Heart left ventricle (tissue), 16 donors: ENCODE results near the gene ABCA7. TPM values are rescaled to one million over a fixed set of nuclear protein-coding genes. Genes with fewer than 3 reads are reported as not detected.

Experiments
- ATAC-seq, 4 donors: fragments of 200-7000 bp; cut with Tn5 transposase; one replicate each; pipeline ENCODE4 v1.9.1; 2020 to 2022; ENCODE audit warnings: moderate library complexity in 4 of 4, mild to moderate bottlenecking in 3 of 4, moderate number of reproducible peaks in 1 of 4
- DNase-seq, 5 donors: peaks; one replicate each; pipeline ENCODE4 v3.0.0-alpha.2; 2020
- H3K27ac ChIP-seq, 12 donors: fragments of 200-600 bp; sonication (generic) in 4 of 12; one replicate each; pipeline versions ENCODE4 v1.5.0 to v1.8.0; 2016 to 2022; ENCODE audit warnings: mild to moderate bottlenecking in 2 of 12
- H3K27me3 ChIP-seq, 9 donors: fragments of 200-600 bp; sonication (generic) in 2 of 9; one replicate each; pipeline versions ENCODE4 v1.5.1 to v1.8.0; 2016 to 2022; ENCODE audit warnings: mild to moderate bottlenecking in 3 of 9
- H3K36me3 ChIP-seq, 9 donors: fragments of 200-600 bp; sonication (generic) in 2 of 9; one replicate each; pipeline versions ENCODE4 v1.5.0 to v1.8.0; 2018 to 2022; ENCODE audit warnings: mild to moderate bottlenecking in 2 of 9
- H3K4me1 ChIP-seq, 12 donors: fragments of 200-600 bp; sonication (generic) in 4 of 12; one replicate each; pipeline versions ENCODE4 v1.5.0 to v1.8.0; 2016 to 2022; ENCODE audit warnings: mild to moderate bottlenecking in 3 of 12
- H3K4me3 ChIP-seq, 12 donors: fragments of 200-600 bp; sonication (generic) in 4 of 12; one replicate each; pipeline versions ENCODE4 v1.5.0 to v1.8.0; 2017 to 2022; ENCODE audit warnings: mild to moderate bottlenecking in 9 of 12, moderate library complexity in 4 of 12
- H3K9me3 ChIP-seq, 12 donors: fragments of 200-600 bp; sonication (generic) in 4 of 12; one replicate each; pipeline versions ENCODE4 v1.5.0 to v1.8.0; 2016 to 2022; ENCODE audit warnings: mild to moderate bottlenecking in 1 of 12
- CTCF ChIP-seq, 12 donors: fragments of 200-600 bp; sonication (generic) in 4 of 12; IDR thresholded peaks; one replicate each; pipeline versions ENCODE4 v1.5.0 to v1.8.0; 2018 to 2022; ENCODE audit warnings: antibody characterized with exemption in 12 of 12, mild to moderate bottlenecking in 5 of 12
- POLR2A ChIP-seq, 2 donors: fragments of 450-650 bp; IDR thresholded peaks; one replicate each; pipeline ENCODE4 v1.6.1; 2017; ENCODE audit warnings: antibody characterized with exemption in 2 of 2, mild to moderate bottlenecking in 2 of 2, moderate library complexity in 2 of 2
- WGBS, 4 donors: extraction: QIAGEN DNeasy Blood & Tissue Kit in 2 of 4; methylation state at CpG; one replicate each; pipeline versions ENCODE4 v1.1.5 to v1.1.7; 2013 to 2018; 5-methylcytosine and 5-hydroxymethylcytosine counted together
- intact Hi-C, 10 donors: fragments of 100-400 bp; cut with DNase I; formaldehyde crosslinking; loops; one replicate each; pipeline versions ENCODE4 v1.11.1 to v1.14.2; 2022
- polyA plus RNA-seq, 2 donors: library from polyadenylated mRNA; stranded (reverse); fragments of 200-250 nt; gene quantifications; one replicate each; pipeline ENCODE4 v1.2.3, GENCODE V29; 2013
- total RNA-seq, 9 donors: library from RNA; depleted of rRNA in 2 of 9; stranded (reverse); fragments of >200 nt in 2 of 9; fragmentation: NEBNext Ultra II Directional in 3 of 9; extraction: Animal tissue kit (Norgen Biotek cat#: 25700) in 3 of 9; gene quantifications; one replicate each; pipeline versions ENCODE4 v1.1.0 to v1.2.4, GENCODE V29; 2016 to 2023
- donor health status: ischemic (EF 13 %, LVEDD 7.1; RV severe dilation, severe dysfunction).
- donor health status: healthy with polysubstance abuse.
- donor health status: DM: no; HTN: yes; CAD: no.
- donor health status: DM: no; HTN: no; CAD: no.
- donor health status: ischemic (EF 25% LVEDD 6.9; RV normal size, moderate dysfunction).
- donor health status: ischemic (EF 25% LVEDD 5.7; RV mildly dilated, moderate dysfunction).
- donor health status: healthy.
- donor health status: DM: yes; HTN: yes; CAD: no.
- donor health status: ischemic (EF 35%, LVEDD 5.7; RV mildly dilated, moderate dysfunction).
- donor health status: nonischemic (EF 11% LVEDD 7.7; RV severe dilation, severe dysfunction).
- donor health status: DM: yes; HTN: yes; CAD: no.
- donor health status: PGD.
- donor health status: ischemic (EF 29% LVEDD 5.4; RV normal size, mild dysfunction).
- donor health status: nonischemic (EF 23%, LVEDD 6.1; RV moderate dilation, normal function).

Gene ABCA7
- total and polyA plus RNA-seq, 11 donors, result 2.9 to 12.4 (median 8.8) TPM

- Histone ChIP-seq H3K27ac (peak overlapping the region in 9 of 12 donors; percentile 8 to 91 (median 37)), H3K36me3 (peaks cover 0 to 87% (median 42%) of the 10 kb centered on the region in 9 donors), H3K4me3 (peak overlapping the region in 1 of 12 donors; percentile 1), H3K9me3 (no peaks in the 10 kb centered on the region), H3K4me1 (peaks cover 0 to 56% (median 1%) of the 10 kb centered on the region in 12 donors), H3K27me3 (peaks cover 0 to under 1% (median 0%) of the 10 kb centered on the region in 9 donors)
- 68 to 85% (median 76%) methylated on average over 27 of the region's 27 CpGs for WGBS, 4 donors
- peak; percentile 43 to 75 (median 54) for ATAC-seq
- intact Hi-C loops, result loop anchor here in 1 of 10 donors (10.0 kb wide), 1 partner anchor 53 kb away; no protein-coding TSS in a partner anchor
- DNase-seq, result peak in 4 of 5 donors; percentile 60 to 78 (median 70)
- TF ChIP-seq CTCF (IDR thresholded peaks at IDR 0.05) (no peak), POLR2A (IDR thresholded peaks at IDR 0.05) (no peak)
Measured at GRCh38 chr19:1087813-1088415, 48.0 kb downstream of the ABCA7 start.

GRCh38 chr19:1088416-1089010 lies 48.6 kb downstream of the ABCA7 start:
- Histone ChIP-seq H3K27me3 (no peaks in the 10 kb centered on the region), H3K4me3 (peak overlapping the region in 1 of 12 donors; percentile 1), H3K4me1 (peaks cover 0 to 52% (median 1%) of the 10 kb centered on the region in 12 donors), H3K36me3 (peaks cover 0 to 85% (median 46%) of the 10 kb centered on the region in 9 donors), H3K27ac (peak overlapping the region in 9 of 12 donors; percentile 8 to 91 (median 37)), H3K9me3 (no peaks in the 10 kb centered on the region)
- no peak for TF ChIP-seq POLR2A (IDR thresholded peaks at IDR 0.05)
- WGBS, 4 donors, result 87 to 90% (median 88%) methylated on average over 10 to 27 of the region's 27 CpGs
- intact Hi-C loops, result loop anchor here in 1 of 10 donors (10.0 kb wide), 1 partner anchor 54 kb away; no protein-coding TSS in a partner anchor
- peak; percentile 21 to 40 (median 36) for ATAC-seq
- DNase-seq, result peak in 1 of 5 donors; percentile 49

GRCh38 chr19:1089126-1089771 lies 49.3 kb downstream of the ABCA7 start:
- no peaks in the 10 kb centered on the region for H3K9me3 ChIP-seq
- intact Hi-C loops, result loop anchor here in 1 of 10 donors (10.0 kb wide), 1 partner anchor 54 kb away; no protein-coding TSS in a partner anchor
- no peak for ATAC-seq
- H3K36me3 ChIP-seq, result peaks cover 0 to 78% (median 47%) of the 10 kb centered on the region in 9 donors
- TF ChIP-seq CTCF (IDR thresholded peaks at IDR 0.05) (no peak), POLR2A (IDR thresholded peaks at IDR 0.05) (no peak)
- peak overlapping the region in 3 of 12 donors; percentile 30 to 91 (median 37) for H3K27ac ChIP-seq
- H3K27me3 ChIP-seq, result no peaks in the 10 kb centered on the region
- H3K4me3 ChIP-seq, result no peak overlapping the region
- WGBS, 4 donors, result 92 to 98% (median 94%) methylated on average over 7 to 32 of the region's 32 CpGs
- peak in 1 of 5 donors; percentile 21 for DNase-seq
- peaks cover 5 to 59% (median 9%) of the 10 kb centered on the region in 12 donors for H3K4me1 ChIP-seq

GRCh38 chr19:1089891-1090290 lies 50.0 kb downstream of the ABCA7 start:
- ATAC-seq (no peak), DNase-seq (peak in 1 of 5 donors; percentile 26)
- H3K36me3 ChIP-seq, result peaks cover 0 to 74% (median 47%) of the 10 kb centered on the region in 9 donors

More at GRCh38 chr19:1089891-1090290, 50.0 kb downstream of the ABCA7 start:
- H3K4me3 ChIP-seq, result no peak overlapping the region
- no peaks in the 10 kb centered on the region for H3K27me3 ChIP-seq
- 81 to 85% (median 82%) methylated on average over 22 of the region's 22 CpGs for WGBS, 4 donors
- peaks cover 5 to 63% (median 12%) of the 10 kb centered on the region in 12 donors for H3K4me1 ChIP-seq
- H3K27ac ChIP-seq, result peak overlapping the region in 1 of 12 donors; percentile 91
- H3K9me3 ChIP-seq, result no peaks in the 10 kb centered on the region
- intact Hi-C loops, result loop anchor here in 2 of 10 donors (5.0 to 10.0 kb wide), 3 partner anchors 48 to 63 kb away; partner anchors contain the start of genes ABCA7 (in 1 of the 2) and CNN2 (in 1 of the 2)
- TF ChIP-seq POLR2A (IDR thresholded peaks at IDR 0.05) (no peak), CTCF (IDR thresholded peaks at IDR 0.05) (no peak)
